K562 (cell line): ENCODE results near the gene RIN3. TPM values are rescaled to one million over a fixed set of nuclear protein-coding genes. Genes with fewer than 3 reads are reported as not detected.

Experiments
- ATAC-seq: fragments of 200-7000 bp; cut with Tn5 transposase; 3 replicates; pipeline ENCODE4 v1.9.1; 2020; ENCODE audit warnings: moderate library complexity
- BruUV-seq: library from RNA; stranded (reverse); fragments of 400-500 nt; replicated peaks from 2 replicates; lab custom pipeline; 2021; lab: Mats Ljungman, UMichigan
- CTCF ChIA-PET: fragments of 300-600 bp; formaldehyde crosslinking; extraction: SDS; loops from one replicate; lab custom pipeline; 2021; ENCODE audit warnings: low intra/inter-chr PET ratio; lab: Yijun Ruan, JAX
- POLR2A ChIA-PET: fragments of 300-600, 350-650 bp; sonication (Branson Sonifier 250); formaldehyde crosslinking; extraction: SDS; loops from one replicate; lab custom pipeline; 2021; ENCODE audit warnings: antibody characterized with exemption, inconsistent platforms; lab: Yijun Ruan, JAX
- DNase-seq, 4 experiments: peaks; one replicate each; pipeline versions ENCODE4 v3.0.0 to v3.0.0-alpha.2; 2011 to 2018; ENCODE audit warnings: low spot score in 3 of 4, mixed read lengths in 3 of 4; ENCODE audit errors: extremely low read depth in 1 of 4
- FAIRE-seq: peaks from 2 replicates; lab custom pipeline; 2011; peaks lifted over from hg19 to GRCh38; lab: Jason Lieb, UNC
- H2AFZ ChIP-seq: 2 replicates; pipeline ENCODE4 v1.6.0; 2011; ENCODE audit warnings: low read depth, low read length, control low read depth, inconsistent platforms
- H3K27ac ChIP-seq: fragments of 200-600 bp; 3 replicates; pipeline ENCODE4 v1.8.0; 2011; ENCODE audit warnings: low read depth, mild to moderate bottlenecking, control low read depth, inconsistent platforms, low read length, moderate library complexity, mixed read lengths; ENCODE audit errors: extremely low read depth
- H3K27me3 ChIP-seq, 2 experiments: fragments of 300-600 bp in 1 of 2; 2 replicates in 1 of 2; 3 replicates in 1 of 2; pipeline versions ENCODE4 v1.6.0 to v1.8.0; 2011; ENCODE audit warnings: inconsistent platforms in 2 of 2, low read length in 2 of 2, mild to moderate bottlenecking in 1 of 2, mixed read lengths in 1 of 2, moderate library complexity in 1 of 2; ENCODE audit not compliant: control insufficient read depth in 2 of 2, insufficient read depth in 2 of 2
- H3K36me3 ChIP-seq: fragments of 300-600 bp; 3 replicates; pipeline ENCODE4 v1.8.0; 2011; ENCODE audit warnings: mild to moderate bottlenecking, low read length, inconsistent platforms; ENCODE audit not compliant: control insufficient read depth, insufficient read depth
- H3K4me1 ChIP-seq, 2 experiments: fragments of 200-600 bp in 1 of 2; replicated peaks in 1 of 2; 2 replicates in 1 of 2; 3 replicates in 1 of 2; pipeline versions ENCODE4 v1.5.1 to v1.8.0; 2011; ENCODE audit warnings: inconsistent platforms in 2 of 2, low read length in 2 of 2, mild to moderate bottlenecking in 1 of 2, mixed read lengths in 1 of 2, moderate library complexity in 1 of 2; ENCODE audit not compliant: control insufficient read depth in 2 of 2, insufficient read depth in 2 of 2
- H3K4me2 ChIP-seq: 2 replicates; pipeline ENCODE4 v1.6.1; 2011; ENCODE audit warnings: low read length, control low read depth, inconsistent platforms, mixed read lengths; ENCODE audit not compliant: insufficient read depth
- H3K4me3 ChIP-seq: fragments of 200-600 bp; sonication (generic), shearing (Covaris generic); 2 replicates; pipeline ENCODE4 v1.5.1; 2016; ENCODE audit warnings: control low read depth, inconsistent platforms
- H3K79me2 ChIP-seq: fragments of 200-600 bp; 3 replicates; pipeline ENCODE4 v1.8.0; 2011; ENCODE audit warnings: low read length, inconsistent platforms; ENCODE audit not compliant: control insufficient read depth, insufficient read depth
- H3K9ac ChIP-seq, 2 experiments: 2 replicates each; pipeline versions ENCODE4 v1.6.0 to v1.6.1; 2011; ENCODE audit warnings: low read depth in 2 of 2, low read length in 2 of 2, control low read depth in 1 of 2, inconsistent platforms in 1 of 2, mild to moderate bottlenecking in 1 of 2, mixed read lengths in 1 of 2; ENCODE audit not compliant: insufficient read depth in 1 of 2
- H3K9me1 ChIP-seq: one replicate; pipeline ENCODE4 v1.6.0; 2011; ENCODE audit warnings: inconsistent platforms, mild to moderate bottlenecking, low read length, moderate library complexity; ENCODE audit not compliant: control insufficient read depth, insufficient read depth
- H3K9me3 ChIP-seq: replicated peaks from 2 replicates; pipeline ENCODE4 v1.5.1; 2011; ENCODE audit warnings: low read depth, low read length, inconsistent platforms; ENCODE audit not compliant: control insufficient read depth, insufficient read depth
- H4K20me1 ChIP-seq: replicated peaks from 2 replicates; pipeline ENCODE4 v1.6.1; 2011; ENCODE audit warnings: low read length, inconsistent platforms, mixed read lengths; ENCODE audit not compliant: control insufficient read depth, insufficient read depth
- ASH1L ChIP-seq: fragments of 450-650 bp; IDR thresholded peaks from 2 replicates; pipeline ENCODE4 v1.6.1; 2018; ENCODE audit warnings: borderline replicate concordance, mild to moderate bottlenecking, low read depth; ENCODE audit not compliant: partially characterized antibody
- BACH1 ChIP-seq: fragments of 200-800 bp; sonication (Bioruptor generic); IDR thresholded peaks from 2 replicates; pipeline ENCODE4 v1.6.1; 2016; ENCODE audit warnings: missing genetic modification characterization, missing compliant biosample characterization
- HLTF ChIP-seq: fragments of 450-650 bp; IDR thresholded peaks from 2 replicates; pipeline ENCODE4 v1.6.1; 2016
- MYBL2 ChIP-seq, 2 experiments: fragments of 450-650 bp in 1 of 2; sonication (generic) in 1 of 2; formaldehyde crosslinking in 1 of 2; IDR thresholded peaks; 2 replicates each; pipeline versions ENCODE4 v1.6.1 to v1.8.1; 2017 to 2022; ENCODE audit warnings: borderline replicate concordance in 1 of 2, inconsistent platforms in 1 of 2, low read depth in 1 of 2, mild to moderate bottlenecking in 1 of 2, missing genetic modification reagents in 1 of 2, moderate library complexity in 1 of 2
- NR1H2 ChIP-seq: sonication (generic); formaldehyde crosslinking; IDR thresholded peaks from 2 replicates; pipeline ENCODE4 v1.4.0; 2020; ENCODE audit warnings: mild to moderate bottlenecking, missing genetic modification reagents
- PURB ChIP-seq: sonication (generic); formaldehyde crosslinking; IDR thresholded peaks from 2 replicates; pipeline ENCODE4 v1.9.0; 2021; ENCODE audit warnings: low read depth, mild to moderate bottlenecking, missing genetic modification reagents
- RERE ChIP-seq: sonication (generic); formaldehyde crosslinking; IDR thresholded peaks from 2 replicates; pipeline ENCODE4 v1.8.0; 2023; ENCODE audit warnings: missing genetic modification reagents, mild to moderate bottlenecking, borderline replicate concordance
- SNIP1 ChIP-seq: fragments of 450-650 bp; IDR thresholded peaks from 2 replicates; pipeline ENCODE4 v1.7.1; 2017; ENCODE audit warnings: low read depth, mild to moderate bottlenecking
- ZFX ChIP-seq: sonication (generic); formaldehyde crosslinking; IDR thresholded peaks from 2 replicates; pipeline ENCODE4 v1.8.0; 2022; ENCODE audit warnings: mild to moderate bottlenecking, missing genetic modification reagents, moderate library complexity
- ZNF280A ChIP-seq: fragments of 450-650 bp; IDR thresholded peaks from 2 replicates; pipeline ENCODE4 v1.6.1; 2018; ENCODE audit warnings: mild to moderate bottlenecking, low read depth; ENCODE audit not compliant: partially characterized antibody
- ZNF444 ChIP-seq: fragments of 250-450 bp; sonication (Bioruptor Pico); IDR thresholded peaks from 2 replicates; pipeline ENCODE4 v1.4.0; 2020; ENCODE audit warnings: mild to moderate bottlenecking, moderate library complexity
- WGBS: fragments of 100-300 bp; shearing (Covaris generic); methylation state at CpG from one replicate; pipeline ENCODE4 v1.1.6; 2016; ENCODE audit warnings: low coverage, mixed read lengths; ENCODE audit not compliant: insufficient coverage; ENCODE audit errors: missing lambda C conversion rate; 5-methylcytosine and 5-hydroxymethylcytosine counted together
- in situ Hi-C: fragments of 300-500 bp; cut with MboI; formaldehyde crosslinking; loops from 4 replicates; pipeline ENCODE4 v1.15.0; 2018; ENCODE audit warnings: inconsistent platforms, mixed read lengths
- intact Hi-C: fragments of 100-400 bp; cut with micrococcal nuclease; formaldehyde crosslinking; loops from 2 replicates; pipeline ENCODE4 v1.14.2; 2022
- polyA plus RNA-seq, 8 experiments: library from polyadenylated mRNA; depleted of rRNA in 4 of 8; stranded (reverse) in 5 of 8; unstranded in 3 of 8; fragments of >200 nt; fragmentation: Nextera tagmentation in 2 of 8; fragmentation: Illumina TruSeq in 1 of 8; extraction: Ambion mirVana in 2 of 8; extraction: Trizol in 1 of 8; gene quantifications; 2 replicates each; pipeline versions ENCODE4 v1.2.1 to v1.2.3, GENCODE V29; 2011 to 2014; ENCODE audit warnings: inconsistent platforms in 1 of 8, missing spikeins in 1 of 8
- total RNA-seq, 7 experiments: library from RNA; depleted of rRNA in 6 of 7; stranded (reverse); fragments of >200 nt in 6 of 7; fragmentation: Illumina TruSeq in 2 of 7; extraction: Trizol in 2 of 7; gene quantifications; 2 replicates each; pipeline versions ENCODE4 v1.2.1 to v1.2.3, GENCODE V29; 2011 to 2021; ENCODE audit warnings: low replicate concordance in 1 of 7

The RIN3 gene
- total and polyA plus RNA-seq, 9 of the 15 experiments (the other 6 are each of a cell fraction or from before 2014, with no cell fraction given) = 0.01 to 0.49 (median 0.08) TPM; not detected in 5

GRCh38 chr14:92609955-92610354, 96.4 kb downstream of the RIN3 start:
- Histone ChIP-seq H3K9ac (no peak overlapping the region), H3K9me1 (no peaks in the 10 kb centered on the region), H3K27me3 (peaks cover 0 to 10% of the 10 kb centered on the region in 2 experiments; a peak in 1 of 5 replicates), H3K9me3 (no peaks in the 10 kb centered on the region), H3K4me1 (no peaks in the 10 kb centered on the region), H3K36me3 (no peaks in the 10 kb centered on the region), H3K79me2 (no peaks in the 10 kb centered on the region), H4K20me1 (no peaks in the 10 kb centered on the region), H3K4me2 (no peak overlapping the region), H2AFZ (no peak overlapping the region), H3K4me3 (no peak overlapping the region), H3K27ac (no peak overlapping the region)
- CTCF ChIA-PET = no interaction called here
- POLR2A ChIA-PET = no interaction called here
- DNase-seq (no peak), ATAC-seq (no peak), FAIRE-seq (no peak)
- TF ChIP-seq ZNF444 (CRISPR knock-in tag) (no peak), SNIP1 (no peak), NR1H2 (no peak), ZNF280A (no peak), ZFX (no peak), RERE (CRISPR knock-in tag) (no peak), HLTF (no peak), BACH1 (no peak), ASH1L (no peak), MYBL2 (IDR thresholded peaks at IDR 0.05; ENCODE audit: low read depth) (no peak), MYBL2 (CRISPR knock-in tag; IDR thresholded peaks at IDR 0.05; ENCODE audit: borderline replicate concordance) (no peak), PURB (CRISPR knock-in tag) (no peak)
- 3% methylated on average over 4 of the region's 4 CpGs for WGBS
- intact Hi-C loops (no loop called here), in situ Hi-C loops (no loop called here)
- BruUV-seq = no TSS peak
